PC-3 (cell line): Measurements from ENCODE around the gene ERBB4. TPM values are rescaled to one million over a fixed set of nuclear protein-coding genes. Genes with fewer than 3 reads are reported as not detected.

Experiments used
- ATAC-seq: fragments of 200-7000 bp; cut with Tn5 transposase; 2 replicates; pipeline ENCODE4 v1.9.1; 2020; ENCODE audit warnings: mild to moderate bottlenecking, moderate library complexity
- BruUV-seq: library from RNA; stranded (reverse); fragments of 400-500 nt; replicated peaks from 2 replicates; lab custom pipeline; 2021; lab: Mats Ljungman, UMichigan
- CTCF ChIA-PET: fragments of 300-600 bp; sonication (Branson Sonifier 250); formaldehyde crosslinking; loops from one replicate; lab custom pipeline; 2022; ENCODE audit warnings: antibody characterized with exemption; lab: Charles Lee
- POLR2A ChIA-PET: fragments of 300-600 bp; sonication (Branson Sonifier 250); formaldehyde crosslinking; loops from one replicate; lab custom pipeline; 2022; ENCODE audit warnings: antibody characterized with exemption; ENCODE audit not compliant: unreplicated experiment; lab: Charles Lee
- DNase-seq: peaks from one replicate; pipeline ENCODE4 v3.0.0-alpha.2; 2015
- H2AFZ ChIP-seq: fragments of 300-600 bp; sonication (generic); 2 replicates; pipeline ENCODE4 v1.6.0; 2016; ENCODE audit warnings: antibody characterized with exemption, low read length
- H3F3A ChIP-seq: fragments of 300-600 bp; sonication (generic); one replicate; pipeline ENCODE4 v1.6.0; 2017; ENCODE audit warnings: antibody characterized with exemption, low read length, control low read depth, mild to moderate bottlenecking; ENCODE audit not compliant: unreplicated experiment
- H3K27ac ChIP-seq: fragments of 300-600 bp; sonication (generic); 2 replicates; pipeline ENCODE4 v1.5.1; 2016; ENCODE audit warnings: mild to moderate bottlenecking, low read length
- H3K27me3 ChIP-seq: fragments of 300-600 bp; sonication (generic); 2 replicates; pipeline ENCODE4 v1.6.1; 2016; ENCODE audit warnings: low read length, mixed read lengths
- H3K36me3 ChIP-seq: fragments of 300-600 bp; sonication (generic); 2 replicates; pipeline ENCODE4 v1.6.1; 2016; ENCODE audit warnings: low read depth, mixed run types, low read length, mixed read lengths
- H3K4me1 ChIP-seq: fragments of 300-600 bp; sonication (generic); 2 replicates; pipeline ENCODE4 v1.5.1; 2016; ENCODE audit warnings: low read length; ENCODE audit not compliant: insufficient read depth
- H3K4me2 ChIP-seq: fragments of 300-600 bp; sonication (generic); 2 replicates; pipeline ENCODE4 v1.6.0; 2016; ENCODE audit warnings: low read length
- H3K4me3 ChIP-seq: fragments of 300-600 bp; sonication (generic); 2 replicates; pipeline ENCODE4 v1.5.1; 2016; ENCODE audit warnings: mild to moderate bottlenecking, low read length, mixed read lengths
- H3K79me2 ChIP-seq: fragments of 300-600 bp; sonication (generic); 2 replicates; pipeline ENCODE4 v1.6.1; 2017; ENCODE audit warnings: low read length, mixed read lengths
- H3K9ac ChIP-seq: fragments of 300-600 bp; sonication (generic); 2 replicates; pipeline ENCODE4 v1.6.0; 2016; ENCODE audit warnings: mild to moderate bottlenecking, low read length
- H3K9me2 ChIP-seq: fragments of 300-600 bp; sonication (generic); replicated peaks from 2 replicates; pipeline ENCODE4 v1.6.1; 2016; ENCODE audit warnings: mixed run types, low read length, mixed read lengths
- H3K9me3 ChIP-seq: fragments of 300-600 bp; sonication (generic); 2 replicates; pipeline ENCODE4 v1.6.1; 2016; ENCODE audit warnings: low read length, mixed read lengths
- H4K20me1 ChIP-seq: fragments of 300-600 bp; sonication (generic); 2 replicates; pipeline ENCODE4 v1.6.1; 2016; ENCODE audit warnings: low read length, mixed read lengths
- CTCF ChIP-seq: fragments of 300-600 bp; sonication (generic); conservative IDR thresholded peaks from 2 replicates; pipeline ENCODE4 v1.5.1; 2017; ENCODE audit warnings: antibody characterized with exemption, low read depth, mild to moderate bottlenecking, low read length
- EZH2 ChIP-seq: fragments of 300-600 bp; sonication (generic); IDR thresholded peaks from one replicate; pipeline ENCODE4 v1.6.1; 2017; ENCODE audit warnings: antibody characterized with exemption, mild to moderate bottlenecking, low read length; ENCODE audit not compliant: unreplicated experiment
- EZH2phosphoT487 ChIP-seq: fragments of 300-600 bp; sonication (generic); IDR thresholded peaks from 2 replicates; pipeline ENCODE4 v1.6.1; 2018; ENCODE audit warnings: mild to moderate bottlenecking, antibody characterized with exemption, low read length, borderline replicate concordance
- intact Hi-C: fragments of 100-400 bp; cut with micrococcal nuclease; formaldehyde crosslinking; loops from 2 replicates; pipeline ENCODE4 v1.9.0; 2023
- total RNA-seq: library from RNA; depleted of rRNA; stranded (reverse); fragments of >200 nt; gene quantifications from 2 replicates; pipeline ENCODE4 v1.2.3, GENCODE V29; 2014

ERBB4 gene
- total RNA-seq, 1 experiment from 2014 or later = under 0.01 TPM

GRCh38 chr2:212295571-212295970 lies 243.0 kb downstream of the ERBB4 start:
- Histone ChIP-seq H3K9ac (no peak overlapping the region), H2AFZ (no peak overlapping the region), H4K20me1 (no peaks in the 10 kb centered on the region), H3F3A (no peaks in the 10 kb centered on the region), H3K79me2 (no peaks in the 10 kb centered on the region), H3K9me3 (no peaks in the 10 kb centered on the region), H3K9me2 (no peaks in the 10 kb centered on the region), H3K27me3 (no peaks in the 10 kb centered on the region), H3K4me1 (no peaks in the 10 kb centered on the region), H3K4me3 (no peak overlapping the region), H3K36me3 (no peaks in the 10 kb centered on the region), H3K4me2 (no peak overlapping the region), H3K27ac (no peak overlapping the region)
- ChIA-PET POLR2A (no interaction called here), CTCF (no interaction called here)
- intact Hi-C loops = no loop called here
- no peak for DNase-seq
- no peak for TF ChIP-seq CTCF
- TF ChIP-seq EZH2phosphoT487 = no peak
- TF ChIP-seq EZH2 = no peak
- BruUV-seq = no TSS peak
- ATAC-seq = no peak

GRCh38 chr2:212294816-212295215 lies 243.8 kb downstream of the ERBB4 start:
- TF ChIP-seq EZH2 (no peak), EZH2phosphoT487 (no peak), CTCF (no peak)
- CTCF ChIA-PET = no interaction called here
- Histone ChIP-seq H3K27me3 (no peaks in the 10 kb centered on the region), H4K20me1 (no peaks in the 10 kb centered on the region), H3K4me2 (no peak overlapping the region), H3K4me1 (no peaks in the 10 kb centered on the region), H3K9me2 (no peaks in the 10 kb centered on the region), H2AFZ (no peak overlapping the region), H3K36me3 (no peaks in the 10 kb centered on the region), H3K9me3 (no peaks in the 10 kb centered on the region), H3K4me3 (no peak overlapping the region), H3K9ac (no peak overlapping the region), H3K79me2 (no peaks in the 10 kb centered on the region), H3K27ac (no peak overlapping the region), H3F3A (no peaks in the 10 kb centered on the region)
- DNase-seq (peak; percentile 5), ATAC-seq (peak; percentile 24; the same call in 1 of the 2 replicates)
- BruUV-seq = no TSS peak
- intact Hi-C loops = no loop called here
- POLR2A ChIA-PET = no interaction called here

- POLR2A ChIA-PET = no interaction called here
- DNase-seq (peak; percentile 6), ATAC-seq (peak; percentile 67)
- BruUV-seq = no TSS peak
- Histone ChIP-seq H3K9ac (no peak overlapping the region), H2AFZ (no peak overlapping the region), H3K36me3 (no peaks in the 10 kb centered on the region), H3K9me3 (no peaks in the 10 kb centered on the region), H4K20me1 (no peaks in the 10 kb centered on the region), H3F3A (no peaks in the 10 kb centered on the region), H3K4me2 (no peak overlapping the region), H3K9me2 (no peaks in the 10 kb centered on the region), H3K4me3 (no peak overlapping the region), H3K79me2 (no peaks in the 10 kb centered on the region), H3K27me3 (no peaks in the 10 kb centered on the region), H3K4me1 (no peaks in the 10 kb centered on the region), H3K27ac (no peak overlapping the region)
- no peak for TF ChIP-seq CTCF
- no peak for TF ChIP-seq EZH2
- TF ChIP-seq EZH2phosphoT487 = no peak
- CTCF ChIA-PET = interaction anchor here (0.5 kb wide), 1 partner anchor 13 kb away, joined by 3 read pairs; no protein-coding TSS in a partner anchor
- intact Hi-C loops = no loop called here
Observed at GRCh38 chr2:212289301-212289700, 249.3 kb downstream of the ERBB4 start.
